ENCODE data around the gene ZNF629.
"Not testable (repeated sequence)": the region's sequence is repeated elsewhere in the genome, so short reads cannot be mapped to it uniquely, and the experiment has no call there.

Gene ZNF629

DNA sequence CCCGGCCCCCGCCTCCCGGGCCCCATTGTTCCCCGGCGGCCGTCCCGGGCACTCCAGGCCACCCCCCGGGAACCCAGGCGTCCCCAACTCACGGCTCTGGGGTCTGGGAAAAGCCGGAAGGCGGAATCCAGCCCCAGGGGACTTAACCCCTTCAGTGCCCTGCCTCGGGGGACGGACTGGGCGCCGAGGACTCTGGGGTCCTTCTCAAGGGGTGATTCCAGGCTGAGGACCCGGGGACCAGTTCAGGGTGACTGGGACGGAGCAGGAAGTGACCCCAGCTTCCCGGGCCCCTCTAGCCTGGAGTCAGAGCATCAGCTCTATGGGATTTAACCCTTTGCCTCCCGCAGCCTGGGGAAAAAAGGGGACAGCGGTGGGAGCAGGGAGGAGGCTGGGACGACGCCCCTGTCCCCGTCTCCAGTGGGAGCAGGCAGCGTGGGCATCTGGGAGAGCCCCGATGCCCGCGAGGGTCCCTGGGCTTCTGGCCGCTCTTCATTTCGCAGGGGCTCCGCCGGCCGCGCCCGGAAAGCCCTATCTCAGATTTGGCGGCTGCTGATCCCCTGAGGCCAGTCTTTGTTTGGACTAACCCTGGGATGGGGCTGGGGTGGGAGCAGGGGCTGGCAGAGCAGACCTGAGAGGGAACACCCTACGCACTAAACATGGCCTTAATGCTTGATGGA lies at the start of gene ZNF629:
Gene ZNF629 (minus strand): TSS at position 270 of the 677 bp plus-strand sequence. CDS start 2,723 bp downstream, outside the sequence.
- no peak for DNase-seq (ENCODE audit: low read depth)

DNA sequence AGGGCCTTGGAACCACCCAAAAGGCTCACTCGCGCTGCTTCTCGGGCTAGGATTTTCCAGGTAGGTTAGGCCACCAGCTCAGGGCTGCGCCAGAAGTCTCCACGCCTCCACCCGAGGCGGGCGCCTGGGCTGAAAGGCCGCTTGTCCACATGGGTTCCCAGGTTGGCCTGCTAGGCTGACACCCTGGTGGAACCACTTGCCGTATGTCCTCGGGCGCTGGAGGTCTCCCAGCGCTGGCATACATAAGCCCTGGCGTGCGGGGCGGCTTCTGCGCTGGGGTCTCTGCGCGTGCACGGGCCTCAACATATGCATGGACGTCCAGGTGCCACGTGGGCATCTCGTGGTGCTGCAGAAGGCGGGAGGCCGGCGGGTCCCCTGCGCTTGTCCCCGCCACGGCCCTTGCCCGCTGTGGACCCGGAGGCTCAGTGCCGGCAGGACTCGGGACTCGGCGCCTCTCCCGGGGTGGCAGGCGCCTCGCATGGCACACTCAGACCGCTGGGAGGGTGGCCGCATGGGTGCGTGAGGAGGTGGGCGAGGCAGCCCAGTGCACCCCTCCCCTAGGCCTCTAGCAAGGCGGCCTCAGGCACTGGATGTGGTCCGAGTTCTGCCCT lies 47.2 kb upstream of the ZNF629 start:
- DNase-seq (ENCODE audit: low read depth): no peak

- DNase-seq (ENCODE audit: low read depth): no peak
Observed at GRCh38 chr16:30830072-30830417, 43.0 kb upstream of the ZNF629 start.

DNA sequence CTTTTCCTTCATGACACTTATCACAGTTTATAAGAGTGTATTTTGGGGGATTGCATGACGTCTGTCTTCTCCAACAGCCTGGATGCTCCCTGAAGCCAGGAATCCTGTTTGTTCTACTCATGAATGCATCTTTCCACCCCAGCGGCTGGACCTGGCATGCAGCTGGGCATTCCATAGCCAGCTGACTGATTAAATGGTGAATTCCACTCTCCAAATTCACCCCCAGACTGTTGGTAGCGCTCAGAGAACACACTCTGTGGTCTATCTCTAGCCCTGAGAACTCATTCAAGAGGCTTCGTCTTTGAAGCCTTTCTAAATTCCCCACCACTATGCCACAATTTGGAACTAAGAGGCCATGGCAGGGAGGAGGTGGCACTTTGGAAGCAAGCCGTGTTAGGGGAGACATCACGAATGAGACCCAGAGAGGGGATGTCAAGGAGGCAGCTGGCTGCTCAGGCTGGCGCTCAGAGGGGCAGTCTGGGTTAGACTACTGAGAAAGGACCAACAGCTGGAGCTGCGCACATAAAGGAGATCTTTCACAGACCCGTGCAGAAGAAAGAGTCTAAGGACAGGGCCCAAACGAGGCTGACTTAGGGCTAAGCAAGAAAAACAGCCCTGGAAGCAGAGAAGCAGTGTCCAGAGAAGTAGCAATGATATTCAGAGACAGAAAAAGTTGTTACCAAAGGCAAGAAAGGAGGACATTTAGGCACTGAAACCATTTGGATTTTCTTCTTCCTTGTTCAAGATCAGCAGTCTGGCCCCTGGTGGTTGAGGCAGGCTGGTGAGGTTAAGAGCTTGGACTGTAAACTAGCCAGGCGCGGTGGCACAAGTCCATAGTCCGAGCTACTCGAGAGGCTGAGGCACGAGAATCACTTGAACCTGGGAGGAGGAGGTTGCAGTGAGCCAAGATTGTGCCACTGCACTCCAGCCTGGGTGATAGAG lies 42.4 kb upstream of the ZNF629 start:
- no peak for DNase-seq (ENCODE audit: low read depth)

DNA sequence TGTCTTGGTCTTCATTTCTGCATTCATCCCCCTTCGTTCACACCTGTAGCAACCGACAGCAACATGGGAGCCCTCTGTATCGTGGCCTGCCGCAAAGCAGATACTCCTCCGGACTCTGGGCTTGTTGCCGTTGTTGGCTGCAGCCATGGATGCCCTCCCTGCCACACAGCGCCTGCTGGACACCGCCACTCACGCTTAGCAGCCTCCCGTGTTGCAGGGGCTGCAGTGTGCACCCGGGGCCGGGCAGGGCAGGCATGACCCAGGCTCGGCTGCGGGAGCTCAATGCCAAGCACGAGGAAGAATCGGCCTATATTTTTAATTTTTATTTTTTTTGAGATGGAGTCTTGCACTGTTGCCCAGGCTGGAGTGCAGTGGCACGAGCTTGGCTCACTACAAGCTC lies 34.9 kb upstream of the ZNF629 start:
- DNase-seq (ENCODE audit: low read depth): no peak

DNA sequence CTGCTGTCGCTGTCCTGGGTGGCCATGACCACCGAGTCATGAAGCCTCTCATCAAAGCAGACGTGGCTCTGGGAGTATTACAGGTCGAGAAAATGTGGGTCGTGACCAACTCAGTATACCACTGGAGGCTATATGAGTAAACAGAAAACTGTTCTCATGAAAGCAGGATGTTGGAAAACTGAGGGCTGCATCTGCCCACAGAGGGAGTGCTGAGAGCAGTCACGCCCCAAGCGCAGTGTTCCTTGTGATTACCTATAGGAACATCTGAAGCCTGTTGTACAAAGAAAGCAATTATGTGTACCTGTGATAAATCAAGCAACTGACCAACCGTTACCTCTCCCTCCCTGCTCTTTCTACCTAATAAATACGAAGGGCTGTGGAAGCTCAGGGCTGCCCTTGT lies 34.4 kb upstream of the ZNF629 start:
- DNase-seq (ENCODE audit: low read depth): not testable (repeated sequence)

DNA sequence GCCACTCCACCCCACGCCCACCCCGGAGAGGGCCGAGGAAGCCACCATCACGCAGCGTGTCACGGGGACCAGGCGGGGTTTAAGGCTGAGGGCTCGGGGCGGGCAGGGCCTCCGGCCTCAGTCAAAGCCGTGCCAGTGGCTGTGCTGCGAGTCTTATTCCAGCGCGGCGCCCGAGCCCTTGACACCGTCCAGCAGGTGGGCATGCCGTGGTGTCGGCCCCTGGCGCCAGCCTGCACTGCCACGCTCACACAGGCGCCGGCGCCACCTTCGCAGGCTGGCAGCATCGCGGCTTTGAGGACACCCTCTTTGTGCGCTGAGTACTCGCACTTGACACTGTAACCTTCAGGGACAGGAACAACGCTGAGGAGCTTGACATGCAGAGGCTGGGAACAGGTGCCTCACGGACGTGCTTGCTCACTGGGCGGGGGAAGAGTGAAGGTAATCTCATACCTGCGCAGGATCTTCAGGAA lies 34.0 kb upstream of the ZNF629 start:
- no peak for DNase-seq (ENCODE audit: low read depth)

- no peak for DNase-seq (ENCODE audit: low read depth)
Observed at GRCh38 chr16:30816769-30817168, 29.8 kb upstream of the ZNF629 start.

- DNase-seq (ENCODE audit: low read depth): no peak
Observed at GRCh38 chr16:30813821-30814189, 26.8 kb upstream of the ZNF629 start.

DNA sequence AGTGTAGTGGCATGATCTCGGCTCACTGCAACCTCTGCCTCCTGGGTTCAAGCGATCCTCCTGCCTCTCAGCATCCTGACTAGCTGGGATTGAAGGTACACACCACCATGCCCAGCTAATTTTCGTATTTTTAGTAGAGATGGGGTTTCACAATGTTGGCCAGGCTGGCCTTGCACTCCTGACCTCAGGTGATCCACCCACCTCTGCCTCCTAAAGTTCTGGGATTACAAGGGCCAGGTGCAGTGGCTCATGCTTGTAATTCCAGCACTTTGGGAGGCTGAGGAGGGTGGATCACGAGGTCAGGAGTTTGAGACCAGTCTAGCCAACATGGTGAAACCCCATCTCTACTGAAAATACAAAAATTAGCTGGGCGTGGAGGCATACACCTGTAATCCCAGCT lies 22.7 kb upstream of the ZNF629 start:
- DNase-seq (ENCODE audit: low read depth): not testable (repeated sequence)

DNA sequence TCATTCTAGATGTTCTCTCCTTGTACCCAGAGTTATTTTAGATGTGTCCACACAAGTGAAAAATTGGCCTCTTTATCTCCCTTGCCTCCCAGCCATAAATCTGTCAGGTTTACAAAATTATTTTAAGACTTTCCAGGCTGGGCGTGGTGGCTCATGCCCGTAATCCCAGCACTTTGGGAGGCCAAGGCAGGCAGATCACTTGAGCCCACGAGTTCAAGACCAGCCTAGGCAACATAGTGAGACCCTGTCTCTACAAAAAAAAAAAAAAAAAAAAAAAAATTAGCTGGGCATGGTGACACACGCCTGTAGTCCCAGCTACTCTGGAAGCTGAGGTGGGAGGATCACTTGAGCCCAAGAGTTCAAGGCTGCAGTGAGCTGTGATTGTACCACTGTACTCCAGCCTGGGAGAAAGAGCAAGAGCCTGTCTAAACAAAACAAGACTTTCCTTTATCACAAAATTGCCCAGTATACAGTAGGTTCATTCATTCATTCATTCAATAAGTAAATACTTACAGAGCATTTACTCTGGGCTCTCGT lies 22.0 kb upstream of the ZNF629 start:
- not testable (repeated sequence) for DNase-seq (ENCODE audit: low read depth)

DNA sequence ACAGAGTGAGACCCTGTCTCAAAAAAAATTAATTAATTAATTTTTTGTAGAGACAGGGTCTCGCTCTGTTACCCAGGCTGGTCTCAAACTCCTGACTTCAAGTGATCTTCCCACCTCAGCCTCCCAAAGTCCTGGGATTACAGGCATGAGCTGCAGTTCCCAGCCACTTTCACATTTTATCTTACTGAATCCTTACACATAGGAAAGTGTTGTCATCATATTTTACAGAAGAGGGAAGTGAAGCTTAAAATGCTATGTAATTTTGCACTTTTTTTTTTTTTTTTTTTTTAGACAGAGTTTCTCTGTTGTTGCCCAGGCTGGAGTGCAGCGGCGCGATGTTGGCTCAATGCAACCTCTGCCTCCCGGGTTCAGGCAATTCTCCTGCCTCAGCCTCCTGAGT lies 21.1 kb upstream of the ZNF629 start:
- DNase-seq (ENCODE audit: low read depth): no peak

DNA sequence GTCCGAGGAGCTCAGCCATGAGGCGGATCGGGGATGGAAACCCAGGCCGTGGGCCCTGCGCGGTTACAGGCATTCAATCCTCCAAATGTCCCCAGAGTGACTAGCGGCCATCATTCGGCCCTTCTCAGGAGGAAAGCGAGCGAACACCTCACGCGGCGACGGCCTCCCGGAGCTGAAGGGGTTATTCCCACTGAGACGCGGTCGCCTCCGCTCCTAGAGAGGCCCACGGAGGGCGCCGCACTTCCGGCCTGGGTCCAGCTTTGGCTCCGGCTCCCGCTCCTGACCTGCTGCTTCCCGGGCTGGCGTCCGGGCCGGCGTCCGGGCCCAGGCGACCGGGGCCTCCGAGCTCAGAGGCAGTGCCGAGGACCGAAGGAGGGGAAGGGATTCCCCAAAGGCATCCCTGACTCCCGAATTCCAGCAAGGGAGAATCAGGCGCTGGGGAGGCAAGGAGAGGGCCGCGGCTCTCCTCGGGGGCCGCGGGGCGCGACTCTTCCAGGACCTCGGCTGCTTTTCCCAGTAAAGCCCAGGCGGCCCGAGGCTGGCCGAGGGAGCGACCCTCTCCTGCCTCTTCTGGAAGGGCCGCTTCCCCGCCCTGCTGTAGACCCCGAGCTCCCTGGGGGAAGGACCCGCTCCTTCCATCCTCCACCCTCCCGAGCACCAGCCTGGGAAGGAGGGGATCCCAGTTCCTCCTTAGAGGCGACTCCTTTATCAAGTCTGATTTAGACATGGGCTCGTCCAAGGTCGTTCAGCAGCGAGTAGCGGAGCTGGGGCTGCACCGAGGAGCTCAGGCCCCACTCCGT lies 18.6 kb upstream of the ZNF629 start:
- DNase-seq (ENCODE audit: low read depth): peak; percentile 58

GRCh38 chr16:30805056-30805369 lies 18.0 kb upstream of the ZNF629 start:
- DNase-seq (ENCODE audit: low read depth): no peak

DNA sequence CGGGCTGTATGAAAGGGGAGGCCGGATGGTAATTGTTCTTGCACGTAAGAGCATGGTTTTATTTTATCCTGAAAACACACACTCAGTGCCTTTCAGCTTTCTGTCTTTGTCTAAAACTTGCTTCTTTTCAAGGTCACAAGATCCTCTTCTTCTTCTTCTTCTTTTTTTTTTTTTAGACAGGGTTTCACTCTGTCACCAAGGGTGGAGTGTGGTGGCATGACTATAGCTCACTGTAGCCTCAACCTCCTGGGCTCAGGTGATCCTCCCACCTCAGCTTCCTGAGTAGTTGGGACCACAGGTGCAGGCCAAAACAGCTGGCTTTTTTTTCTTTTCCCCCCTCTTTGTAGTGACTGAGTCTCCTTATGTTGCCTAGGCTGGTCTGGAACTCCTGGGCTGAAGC lies 15.9 kb upstream of the ZNF629 start:
- DNase-seq (ENCODE audit: low read depth): no peak

DNA sequence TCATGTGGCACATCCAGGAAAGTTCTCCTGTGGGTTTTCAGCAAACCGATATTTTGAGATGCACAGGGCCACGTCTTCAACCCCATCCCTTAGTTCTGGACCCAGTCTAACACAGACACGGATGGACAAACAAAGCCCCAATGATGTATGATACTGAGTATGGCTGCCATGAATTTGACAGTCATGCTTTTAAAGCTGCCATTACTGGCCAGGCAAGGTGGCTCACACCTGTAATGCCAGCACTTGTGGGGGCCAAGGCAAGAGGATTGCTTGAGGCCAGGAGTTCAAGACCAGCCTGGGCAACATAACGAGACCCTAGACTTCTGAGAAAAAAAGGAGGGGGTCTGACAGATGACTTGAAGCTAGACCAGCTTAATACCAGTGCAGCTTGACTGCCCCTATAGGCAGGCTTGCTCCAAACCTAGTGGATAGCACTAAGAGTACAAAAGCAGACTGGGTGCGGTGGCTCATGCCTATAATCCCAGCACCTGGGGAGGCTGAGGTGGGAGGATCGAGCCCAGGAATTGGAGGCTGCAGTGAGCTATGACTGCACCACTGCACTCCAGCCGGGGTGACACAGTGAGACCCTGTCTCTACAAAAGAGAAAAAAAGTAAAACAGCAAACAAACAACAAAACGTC lies 10.8 kb upstream of the ZNF629 start:
- no peak for DNase-seq (ENCODE audit: low read depth)

GRCh38 chr16:30794634-30795033 lies 7.6 kb upstream of the ZNF629 start:
- no peak for DNase-seq (ENCODE audit: low read depth)

GRCh38 chr16:30793508-30794069 lies 6.6 kb upstream of the ZNF629 start:
- DNase-seq (ENCODE audit: low read depth): no peak

GRCh38 chr16:30787613-30788378 lies 791 bp upstream of the ZNF629 start:
- DNase-seq (ENCODE audit: low read depth): no peak
